ENCODE data around the gene PPARD.

GRCh38 chr6:35398526-35398925 lies 56.2 kb downstream of the PPARD start:
- no peak for TF ChIP-seq CTCF (IDR thresholded peaks at IDR 0.05)
- TF ChIP-seq POLR2A (IDR thresholded peaks at IDR 0.05), result no peak
